Measurements from ENCODE around the gene EDC4.

EDC4 gene

DNA sequence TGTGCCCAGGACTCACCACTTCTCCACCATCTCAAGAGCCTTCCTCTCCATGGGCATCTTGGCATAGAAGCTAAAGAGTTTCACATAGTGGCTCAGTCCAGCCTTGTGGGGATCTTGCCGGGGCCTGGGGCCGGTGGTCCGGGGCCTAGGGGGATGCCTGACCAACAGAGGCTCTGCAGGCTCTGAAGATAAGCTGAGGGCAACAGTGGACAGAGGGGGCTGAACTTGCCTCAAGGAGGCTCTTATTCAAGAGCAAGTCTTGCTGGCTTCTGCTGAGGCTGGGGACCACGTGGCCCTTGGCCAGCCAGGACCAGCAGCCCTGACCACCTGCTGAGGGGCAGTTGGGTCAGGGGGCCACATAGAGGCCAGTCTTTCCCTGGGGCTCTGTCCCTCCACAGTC lies 44.2 kb upstream of the EDC4 start (continued):
- TF ChIP-seq, protein P1, sequence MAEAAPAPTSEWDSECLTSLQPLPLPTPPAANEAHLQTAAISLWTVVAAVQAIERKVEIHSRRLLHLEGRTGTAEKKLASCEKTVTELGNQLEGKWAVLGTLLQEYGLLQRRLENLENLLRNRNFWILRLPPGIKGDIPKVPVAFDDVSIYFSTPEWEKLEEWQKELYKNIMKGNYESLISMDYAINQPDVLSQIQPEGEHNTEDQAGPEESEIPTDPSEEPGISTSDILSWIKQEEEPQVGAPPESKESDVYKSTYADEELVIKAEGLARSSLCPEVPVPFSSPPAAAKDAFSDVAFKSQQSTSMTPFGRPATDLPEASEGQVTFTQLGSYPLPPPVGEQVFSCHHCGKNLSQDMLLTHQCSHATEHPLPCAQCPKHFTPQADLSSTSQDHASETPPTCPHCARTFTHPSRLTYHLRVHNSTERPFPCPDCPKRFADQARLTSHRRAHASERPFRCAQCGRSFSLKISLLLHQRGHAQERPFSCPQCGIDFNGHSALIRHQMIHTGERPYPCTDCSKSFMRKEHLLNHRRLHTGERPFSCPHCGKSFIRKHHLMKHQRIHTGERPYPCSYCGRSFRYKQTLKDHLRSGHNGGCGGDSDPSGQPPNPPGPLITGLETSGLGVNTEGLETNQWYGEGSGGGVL (tag by site-specific recombination; IDR thresholded peaks at IDR 0.05): no peak

DNA sequence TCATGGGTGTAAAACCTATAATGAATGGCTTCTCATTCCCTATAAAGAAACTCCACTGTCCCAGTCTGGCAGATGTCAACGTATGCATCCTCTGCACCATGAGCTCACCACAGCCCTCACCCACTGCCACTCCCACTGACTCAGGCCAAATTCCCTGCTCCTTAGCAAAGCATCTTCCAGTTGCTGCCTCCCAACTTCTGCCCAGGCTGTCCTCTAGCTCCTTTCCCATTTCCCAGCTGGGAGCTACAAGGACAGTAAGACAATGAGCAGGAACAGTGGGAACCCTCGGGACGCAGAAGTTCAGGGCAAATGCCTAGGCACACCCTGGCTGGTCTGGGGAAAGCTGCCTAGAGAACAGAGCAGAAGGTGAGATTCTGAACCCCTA lies 39.8 kb upstream of the EDC4 start:
- Histone ChIP-seq H3K4me1 (ENCODE audit: control insufficient read depth, insufficient read depth, low read length) (no peaks in the 10 kb centered on the region), H3K4me3 (ENCODE audit: low read depth, low read length) (peak overlapping the region; percentile 60), H3K36me3 (ENCODE audit: control insufficient read depth in 2 of 2, insufficient read depth in 1 of 2, low read length in 2 of 2) (peaks cover 0 to 44% of the 10 kb centered on the region in 2 experiments; a peak in 2 of 3 replicates), H3K27ac (ENCODE audit: extremely low read depth, low read depth, low read length) (peak overlapping the region; percentile 76), H3K9me3 (ENCODE audit: control insufficient read depth, insufficient read depth, low read depth, low read length) (no peaks in the 10 kb centered on the region)
- CTCF ChIA-PET: interaction anchor here (0.9 to 2.6 kb wide), 4 partner anchors 16 to 312 kb away, joined by 4 to 32 read pairs (median 4); no protein-coding TSS in a partner anchor
- POLR2A ChIA-PET: interaction anchor here (1.0 to 2.3 kb wide), 9 partner anchors 12 to 271 kb away, joined by 3 to 38 read pairs (median 4); partner anchors contain the start of genes EDC4, GFOD2, NUTF2 and RANBP10
- TF ChIP-seq KLF1 (tag by site-specific recombination; IDR thresholded peaks at IDR 0.05): 0 out of 2 replicates have a peak, but pooled peaks have one; percentile 35
- TF ChIP-seq YY1 (tag by site-specific recombination; IDR thresholded peaks at IDR 0.05): no peak
- no peak for TF ChIP-seq SCRT2 (tag by site-specific recombination; IDR thresholded peaks at IDR 0.05)
- TF ChIP-seq SP7 (tag by site-specific recombination; IDR thresholded peaks at IDR 0.05): 0 out of 2 replicates have a peak, but pooled peaks have one; percentile 29
- TF ChIP-seq ZNF571 (tag by site-specific recombination; IDR thresholded peaks at IDR 0.05): no peak
- no peak for TF ChIP-seq OSR2 (tag by site-specific recombination; IDR thresholded peaks at IDR 0.05)
- peak; percentile 71; the same call in 1 of the 2 replicates for TF ChIP-seq EGR2 (tag by site-specific recombination; IDR thresholded peaks at IDR 0.05; ENCODE audit: low read depth)
- no peak for TF ChIP-seq ZNF394 (tag by site-specific recombination; IDR thresholded peaks at IDR 0.05; ENCODE audit: borderline replicate concordance)
- peak; percentile 72 for TF ChIP-seq ZFHX2 (tag by site-specific recombination; conservative IDR thresholded peaks at IDR 0.05)
- peak; percentile 58 for TF ChIP-seq KLF9 (tag by site-specific recombination; IDR thresholded peaks at IDR 0.05; ENCODE audit: low read depth)

DNA sequence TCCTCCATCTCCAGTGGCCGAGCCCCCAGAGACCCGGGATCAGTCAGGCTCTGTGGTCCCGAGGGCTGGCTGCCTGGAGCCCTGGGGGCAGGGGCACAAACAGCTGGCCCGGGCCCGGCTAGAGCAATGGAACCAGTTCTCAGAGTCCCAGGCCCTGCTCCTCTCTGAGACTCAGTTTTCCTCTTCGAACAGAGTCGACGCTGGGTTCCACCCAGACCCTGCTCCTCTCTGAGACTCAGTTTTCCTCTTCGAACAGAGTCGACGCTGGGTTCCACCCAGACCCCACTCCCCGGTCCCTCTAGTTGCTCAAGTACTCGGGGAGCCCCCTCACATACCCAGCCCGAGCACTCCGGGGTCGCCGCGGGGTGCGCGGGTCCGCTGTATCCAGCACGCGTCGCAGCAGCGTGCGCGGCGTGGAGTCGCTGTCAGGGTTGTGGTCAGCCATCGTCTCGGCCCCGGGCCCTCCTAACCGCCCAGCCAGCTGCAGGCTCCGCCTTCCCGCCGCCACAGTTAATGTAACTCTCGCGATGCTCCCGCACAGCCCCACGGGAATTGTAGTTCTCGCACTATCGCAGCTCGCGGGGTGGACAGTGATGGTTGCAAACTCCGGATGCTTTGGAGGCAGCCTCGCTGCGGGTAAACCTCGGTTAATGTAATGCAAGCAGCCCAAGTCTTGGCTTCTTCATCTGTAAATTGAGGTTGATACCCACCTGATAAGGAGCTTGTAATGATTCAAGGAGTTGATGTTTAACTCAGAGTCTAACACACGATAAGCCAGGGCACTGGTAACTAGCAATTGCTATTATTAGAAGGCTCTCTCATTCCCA lies 39.2 kb upstream of the EDC4 start:
- H3K27ac ChIP-seq (ENCODE audit: extremely low read depth, low read depth, low read length): peak overlapping the region; percentile 76
- peaks cover 0 to 38% of the 10 kb centered on the region in 2 experiments; a peak in 2 of 3 replicates for H3K36me3 ChIP-seq (ENCODE audit: control insufficient read depth in 2 of 2, insufficient read depth in 1 of 2, low read length in 2 of 2)
- CTCF ChIA-PET: interaction anchor here (0.9 to 2.6 kb wide), 7 partner anchors 11 to 312 kb away, joined by 3 to 32 read pairs (median 4); no protein-coding TSS in a partner anchor
- H3K4me1 ChIP-seq (ENCODE audit: control insufficient read depth, insufficient read depth, low read length): no peaks in the 10 kb centered on the region
- peak overlapping the region; percentile 60 for H3K4me3 ChIP-seq (ENCODE audit: low read depth, low read length)
- H3K9me3 ChIP-seq (ENCODE audit: control insufficient read depth, insufficient read depth, low read depth, low read length): no peaks in the 10 kb centered on the region
- POLR2A ChIA-PET: interaction anchor here (0.7 to 2.3 kb wide), 14 partner anchors 11 to 272 kb away, joined by 3 to 38 read pairs (median 4); partner anchors contain the start of genes EDC4, GFOD2, NUTF2 and RANBP10
- TF ChIP-seq ZNF792 (tag by site-specific recombination; IDR thresholded peaks at IDR 0.05): no peak
- no peak for TF ChIP-seq BCL11B (tag by site-specific recombination; IDR thresholded peaks at IDR 0.05; ENCODE audit: low read depth)
- peak; percentile 56; the same call in 1 of the 2 replicates for TF ChIP-seq ZNF843 (tag by site-specific recombination; IDR thresholded peaks at IDR 0.05)
- TF ChIP-seq ZNF24 (tag by site-specific recombination; IDR thresholded peaks at IDR 0.05): 0 out of 2 replicates have a peak, but pooled peaks have one; percentile 32
- peak; percentile 50 for TF ChIP-seq SP2 (tag by site-specific recombination; IDR thresholded peaks at IDR 0.05)
- no peak for TF ChIP-seq KLF10 (tag by site-specific recombination; IDR thresholded peaks at IDR 0.05)
- no peak for TF ChIP-seq EGR2 (tag by site-specific recombination; IDR thresholded peaks at IDR 0.05; ENCODE audit: low read depth)
- no peak for TF ChIP-seq ZNF292 (tag by site-specific recombination; IDR thresholded peaks at IDR 0.05; ENCODE audit: borderline replicate concordance, low read depth)
- TF ChIP-seq ZIC2 (tag by site-specific recombination; IDR thresholded peaks at IDR 0.05): peak; percentile 81
- TF ChIP-seq ZNF335 (tag by site-specific recombination; conservative IDR thresholded peaks at IDR 0.05): peak; percentile 75
- TF ChIP-seq, protein P2, sequence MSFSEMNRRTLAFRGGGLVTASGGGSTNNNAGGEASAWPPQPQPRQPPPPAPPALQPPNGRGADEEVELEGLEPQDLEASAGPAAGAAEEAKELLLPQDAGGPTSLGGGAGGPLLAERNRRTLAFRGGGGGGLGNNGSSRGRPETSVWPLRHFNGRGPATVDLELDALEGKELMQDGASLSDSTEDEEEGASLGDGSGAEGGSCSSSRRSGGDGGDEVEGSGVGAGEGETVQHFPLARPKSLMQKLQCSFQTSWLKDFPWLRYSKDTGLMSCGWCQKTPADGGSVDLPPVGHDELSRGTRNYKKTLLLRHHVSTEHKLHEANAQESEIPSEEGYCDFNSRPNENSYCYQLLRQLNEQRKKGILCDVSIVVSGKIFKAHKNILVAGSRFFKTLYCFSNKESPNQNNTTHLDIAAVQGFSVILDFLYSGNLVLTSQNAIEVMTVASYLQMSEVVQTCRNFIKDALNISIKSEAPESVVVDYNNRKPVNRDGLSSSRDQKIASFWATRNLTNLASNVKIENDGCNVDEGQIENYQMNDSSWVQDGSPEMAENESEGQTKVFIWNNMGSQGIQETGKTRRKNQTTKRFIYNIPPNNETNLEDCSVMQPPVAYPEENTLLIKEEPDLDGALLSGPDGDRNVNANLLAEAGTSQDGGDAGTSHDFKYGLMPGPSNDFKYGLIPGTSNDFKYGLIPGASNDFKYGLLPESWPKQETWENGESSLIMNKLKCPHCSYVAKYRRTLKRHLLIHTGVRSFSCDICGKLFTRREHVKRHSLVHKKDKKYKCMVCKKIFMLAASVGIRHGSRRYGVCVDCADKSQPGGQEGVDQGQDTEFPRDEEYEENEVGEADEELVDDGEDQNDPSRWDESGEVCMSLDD (tag by site-specific recombination; IDR thresholded peaks at IDR 0.05): no peak
- TF ChIP-seq, protein P3, sequence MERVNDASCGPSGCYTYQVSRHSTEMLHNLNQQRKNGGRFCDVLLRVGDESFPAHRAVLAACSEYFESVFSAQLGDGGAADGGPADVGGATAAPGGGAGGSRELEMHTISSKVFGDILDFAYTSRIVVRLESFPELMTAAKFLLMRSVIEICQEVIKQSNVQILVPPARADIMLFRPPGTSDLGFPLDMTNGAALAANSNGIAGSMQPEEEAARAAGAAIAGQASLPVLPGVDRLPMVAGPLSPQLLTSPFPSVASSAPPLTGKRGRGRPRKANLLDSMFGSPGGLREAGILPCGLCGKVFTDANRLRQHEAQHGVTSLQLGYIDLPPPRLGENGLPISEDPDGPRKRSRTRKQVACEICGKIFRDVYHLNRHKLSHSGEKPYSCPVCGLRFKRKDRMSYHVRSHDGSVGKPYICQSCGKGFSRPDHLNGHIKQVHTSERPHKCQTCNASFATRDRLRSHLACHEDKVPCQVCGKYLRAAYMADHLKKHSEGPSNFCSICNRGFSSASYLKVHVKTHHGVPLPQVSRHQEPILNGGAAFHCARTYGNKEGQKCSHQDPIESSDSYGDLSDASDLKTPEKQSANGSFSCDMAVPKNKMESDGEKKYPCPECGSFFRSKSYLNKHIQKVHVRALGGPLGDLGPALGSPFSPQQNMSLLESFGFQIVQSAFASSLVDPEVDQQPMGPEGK (tag by site-specific recombination; IDR thresholded peaks at IDR 0.05): 0 out of 2 replicates have a peak, but pooled peaks have one; percentile 35
- TF ChIP-seq, protein P4, sequence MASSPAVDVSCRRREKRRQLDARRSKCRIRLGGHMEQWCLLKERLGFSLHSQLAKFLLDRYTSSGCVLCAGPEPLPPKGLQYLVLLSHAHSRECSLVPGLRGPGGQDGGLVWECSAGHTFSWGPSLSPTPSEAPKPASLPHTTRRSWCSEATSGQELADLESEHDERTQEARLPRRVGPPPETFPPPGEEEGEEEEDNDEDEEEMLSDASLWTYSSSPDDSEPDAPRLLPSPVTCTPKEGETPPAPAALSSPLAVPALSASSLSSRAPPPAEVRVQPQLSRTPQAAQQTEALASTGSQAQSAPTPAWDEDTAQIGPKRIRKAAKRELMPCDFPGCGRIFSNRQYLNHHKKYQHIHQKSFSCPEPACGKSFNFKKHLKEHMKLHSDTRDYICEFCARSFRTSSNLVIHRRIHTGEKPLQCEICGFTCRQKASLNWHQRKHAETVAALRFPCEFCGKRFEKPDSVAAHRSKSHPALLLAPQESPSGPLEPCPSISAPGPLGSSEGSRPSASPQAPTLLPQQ (tag by site-specific recombination; IDR thresholded peaks at IDR 0.05): peak; percentile 75
